HCT116 (cell line): ENCODE measurements around the gene EPPIN. TPM values are rescaled to one million over a fixed set of nuclear protein-coding genes. Genes with fewer than 3 reads are reported as not detected.

Source experiments
- ATAC-seq: fragments of 200-7000 bp; cut with Tn5 transposase; 2 replicates; pipeline ENCODE4 v1.9.1; 2020; ENCODE audit warnings: mild to moderate bottlenecking, moderate library complexity
- BruUV-seq: library from RNA; stranded (reverse); fragments of 400-500 nt; replicated peaks from 2 replicates; lab custom pipeline; 2021; lab: Mats Ljungman, UMichigan
- CTCF ChIA-PET: fragments of 300-600 bp; sonication (Branson Sonifier 250); formaldehyde crosslinking; loops from one replicate; lab custom pipeline; 2021; ENCODE audit warnings: antibody characterized with exemption; lab: Charles Lee
- POLR2A ChIA-PET: fragments of 300-600, 350-600 bp; sonication (Branson Sonifier 250); formaldehyde crosslinking; loops from one replicate; lab custom pipeline; 2021; ENCODE audit warnings: antibody characterized with exemption; lab: Charles Lee
- RAD21 ChIA-PET, 2 experiments: fragments of 300-600 bp; sonication (Branson Sonifier 250); formaldehyde crosslinking; loops; one replicate each; lab custom pipeline; 2023; ENCODE audit warnings: low total read pairs in 2 of 2; ENCODE audit not compliant: uncharacterized antibody in 2 of 2, unreplicated experiment in 2 of 2, low non-redundant PET in 1 of 2; lab: Charles Lee
- DNase-seq: peaks from one replicate; pipeline ENCODE4 v3.0.0-alpha.2; 2010; ENCODE audit warnings: low read depth, low spot score
- H2AFZ ChIP-seq: fragments of 200-600 bp; shearing (Covaris generic), sonication (generic); 2 replicates; pipeline ENCODE4 v1.6.1; 2017; ENCODE audit warnings: low read depth, mixed run types, mixed read lengths, antibody characterized with exemption, low read length; ENCODE audit not compliant: poor library complexity, severe bottlenecking
- H3K27ac ChIP-seq: 2 replicates; pipeline ENCODE4 v1.5.1; 2012; ENCODE audit warnings: low read depth, low read length
- H3K27me3 ChIP-seq: fragments of 200-600 bp; sonication (generic); 2 replicates; pipeline ENCODE4 v1.6.1; 2016; ENCODE audit warnings: mixed run types, low read length, mixed read lengths; ENCODE audit not compliant: insufficient read depth
- H3K36me3 ChIP-seq, 2 experiments: fragments of 200-500 bp in 1 of 2; fragments of 200-600 bp in 1 of 2; sonication (Bioruptor generic) in 1 of 2; sonication (generic) in 1 of 2; 2 replicates each; pipeline versions ENCODE4 v1.5.1 to v1.6.1; 2014 to 2016; ENCODE audit warnings: low read length in 2 of 2, inconsistent platforms in 1 of 2, mixed read lengths in 1 of 2, mixed run types in 1 of 2; ENCODE audit not compliant: insufficient read depth in 2 of 2, control insufficient read depth in 1 of 2
- H3K4me1 ChIP-seq, 2 experiments: fragments of 200-600 bp in 1 of 2; sonication (generic) in 1 of 2; 2 replicates each; pipeline versions ENCODE4 v1.5.1 to v1.6.1; 2012 to 2017; ENCODE audit warnings: low read length in 2 of 2, inconsistent platforms in 1 of 2, mild to moderate bottlenecking in 1 of 2, mixed read lengths in 1 of 2, mixed run types in 1 of 2, moderate library complexity in 1 of 2; ENCODE audit not compliant: insufficient read depth in 2 of 2, control insufficient read depth in 1 of 2
- H3K4me2 ChIP-seq: fragments of 200-600 bp; sonication (generic); 2 replicates; pipeline ENCODE4 v1.6.1; 2017; ENCODE audit warnings: mixed run types, low read length, mixed read lengths
- H3K4me3 ChIP-seq, 2 experiments: fragments of 200-600 bp in 1 of 2; sonication (generic) in 1 of 2; replicated peaks in 1 of 2; 2 replicates each; pipeline ENCODE4 v1.5.1; 2011 to 2016; ENCODE audit warnings: low read length in 2 of 2, control low read depth in 1 of 2, low read depth in 1 of 2, mild to moderate bottlenecking in 1 of 2, mixed read lengths in 1 of 2, mixed run types in 1 of 2
- H3K79me2 ChIP-seq: fragments of 200-600 bp; sonication (generic); 2 replicates; pipeline ENCODE4 v1.6.1; 2017; ENCODE audit warnings: mild to moderate bottlenecking, mixed run types, low read length, moderate library complexity, mixed read lengths; ENCODE audit not compliant: insufficient read depth
- H3K9ac ChIP-seq: fragments of 200-600 bp; sonication (generic); 2 replicates; pipeline ENCODE4 v1.6.1; 2016; ENCODE audit warnings: low read length, mixed read lengths
- H3K9me2 ChIP-seq: fragments of 200-600 bp; sonication (generic), shearing (Covaris generic); 2 replicates; pipeline ENCODE4 v1.6.1; 2017; ENCODE audit warnings: mixed run types, mild to moderate bottlenecking, moderate library complexity; ENCODE audit not compliant: insufficient read depth
- H3K9me3 ChIP-seq, 2 experiments: fragments of 200-500 bp in 1 of 2; fragments of 200-600 bp in 1 of 2; sonication (Bioruptor generic) in 1 of 2; sonication (generic) in 1 of 2; 2 replicates each; pipeline ENCODE4 v1.6.1; 2014 to 2017; ENCODE audit warnings: low read length in 2 of 2, mixed read lengths in 2 of 2, inconsistent platforms in 1 of 2, low read depth in 1 of 2, mild to moderate bottlenecking in 1 of 2, mixed run types in 1 of 2, moderate library complexity in 1 of 2; ENCODE audit not compliant: control insufficient read depth in 1 of 2, insufficient read depth in 1 of 2
- H4K20me1 ChIP-seq: fragments of 200-600 bp; sonication (generic), shearing (Covaris generic); 2 replicates; pipeline ENCODE4 v1.6.1; 2017; ENCODE audit warnings: mixed run types, mild to moderate bottlenecking, moderate library complexity; ENCODE audit not compliant: insufficient read depth
- CBX3 ChIP-seq: IDR thresholded peaks from 2 replicates; pipeline ENCODE4 v1.6.1; 2012; ENCODE audit warnings: low read depth
- EZH2 ChIP-seq: fragments of 200-600 bp; sonication (generic); IDR thresholded peaks from 2 replicates; pipeline ENCODE4 v1.6.1; 2017; ENCODE audit warnings: antibody characterized with exemption, mixed run types
- POLR2A ChIP-seq: IDR thresholded peaks from 2 replicates; pipeline ENCODE4 v1.7.0; 2011; ENCODE audit warnings: borderline replicate concordance; ENCODE audit not compliant: insufficient read depth, insufficient read length; ENCODE audit errors: extremely low read depth
- SIN3A ChIP-seq: IDR thresholded peaks from 2 replicates; pipeline ENCODE4 v1.6.1; 2012; ENCODE audit warnings: low read depth
- YY1 ChIP-seq: IDR thresholded peaks from 2 replicates; pipeline ENCODE4 v1.6.1; 2011; ENCODE audit warnings: low read length, low read depth, moderate library complexity, mild to moderate bottlenecking; ENCODE audit not compliant: insufficient replicate concordance; ENCODE audit errors: extremely low read depth
- ZFX ChIP-seq: fragments of 450-650 bp; IDR thresholded peaks from 2 replicates; pipeline ENCODE4 v1.6.1; 2017
- intact Hi-C: fragments of 100-400 bp; cut with micrococcal nuclease; formaldehyde crosslinking; loops from 2 replicates; pipeline ENCODE4 v1.10.0; 2022
- total RNA-seq: library from RNA; stranded (reverse); gene quantifications from one replicate; pipeline ENCODE4 v1.2.1, GENCODE V29; 2021; ENCODE audit not compliant: unreplicated experiment
- TF ChIP-seq, protein P1 (sequence below): IDR thresholded peaks from 2 replicates; pipeline ENCODE4 v1.6.1; 2012; ENCODE audit warnings: low read depth
- TF ChIP-seq, protein P2 (sequence below): IDR thresholded peaks from 2 replicates; pipeline ENCODE4 v1.6.1; 2012
- TF ChIP-seq, protein P3 (sequence below): IDR thresholded peaks from 2 replicates; pipeline ENCODE4 v1.6.1; 2011; ENCODE audit warnings: mild to moderate bottlenecking, low read length, moderate library complexity; ENCODE audit not compliant: insufficient replicate concordance; ENCODE audit errors: extremely low read depth

Gene EPPIN
- total RNA-seq, 1 experiment from 2014 or later, result not detected

DNA sequence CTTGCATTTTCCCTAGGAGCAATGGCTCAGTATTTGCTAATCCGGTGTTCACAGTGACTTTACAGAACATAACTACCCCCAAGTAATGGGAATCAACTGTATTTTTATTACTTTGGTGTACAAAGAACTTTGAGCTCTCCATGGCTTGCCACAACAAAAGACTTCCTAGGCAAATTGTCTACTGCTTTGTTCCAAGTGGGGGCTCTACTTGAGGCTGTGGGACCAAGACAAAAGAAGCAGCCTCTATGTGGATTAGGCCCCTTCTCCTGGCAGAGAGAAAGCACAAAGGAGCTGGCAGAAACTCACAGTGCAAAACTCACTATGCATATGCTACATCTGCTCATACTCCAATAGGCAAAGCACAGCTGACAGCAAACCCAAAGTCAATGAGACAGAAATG lies 31.0 kb upstream of the EPPIN start:
- no peak overlapping the region for H3K4me2 ChIP-seq
- ChIA-PET RAD21 (no interaction called here), CTCF (no interaction called here), POLR2A (no interaction called here)
- no TSS peak for BruUV-seq
- no peak for ATAC-seq
- TF ChIP-seq SIN3A (no peak), CBX3 (no peak), EZH2 (no peak), ZFX (no peak), POLR2A (no peak), YY1 (no peak)
- TF ChIP-seq, protein P1, sequence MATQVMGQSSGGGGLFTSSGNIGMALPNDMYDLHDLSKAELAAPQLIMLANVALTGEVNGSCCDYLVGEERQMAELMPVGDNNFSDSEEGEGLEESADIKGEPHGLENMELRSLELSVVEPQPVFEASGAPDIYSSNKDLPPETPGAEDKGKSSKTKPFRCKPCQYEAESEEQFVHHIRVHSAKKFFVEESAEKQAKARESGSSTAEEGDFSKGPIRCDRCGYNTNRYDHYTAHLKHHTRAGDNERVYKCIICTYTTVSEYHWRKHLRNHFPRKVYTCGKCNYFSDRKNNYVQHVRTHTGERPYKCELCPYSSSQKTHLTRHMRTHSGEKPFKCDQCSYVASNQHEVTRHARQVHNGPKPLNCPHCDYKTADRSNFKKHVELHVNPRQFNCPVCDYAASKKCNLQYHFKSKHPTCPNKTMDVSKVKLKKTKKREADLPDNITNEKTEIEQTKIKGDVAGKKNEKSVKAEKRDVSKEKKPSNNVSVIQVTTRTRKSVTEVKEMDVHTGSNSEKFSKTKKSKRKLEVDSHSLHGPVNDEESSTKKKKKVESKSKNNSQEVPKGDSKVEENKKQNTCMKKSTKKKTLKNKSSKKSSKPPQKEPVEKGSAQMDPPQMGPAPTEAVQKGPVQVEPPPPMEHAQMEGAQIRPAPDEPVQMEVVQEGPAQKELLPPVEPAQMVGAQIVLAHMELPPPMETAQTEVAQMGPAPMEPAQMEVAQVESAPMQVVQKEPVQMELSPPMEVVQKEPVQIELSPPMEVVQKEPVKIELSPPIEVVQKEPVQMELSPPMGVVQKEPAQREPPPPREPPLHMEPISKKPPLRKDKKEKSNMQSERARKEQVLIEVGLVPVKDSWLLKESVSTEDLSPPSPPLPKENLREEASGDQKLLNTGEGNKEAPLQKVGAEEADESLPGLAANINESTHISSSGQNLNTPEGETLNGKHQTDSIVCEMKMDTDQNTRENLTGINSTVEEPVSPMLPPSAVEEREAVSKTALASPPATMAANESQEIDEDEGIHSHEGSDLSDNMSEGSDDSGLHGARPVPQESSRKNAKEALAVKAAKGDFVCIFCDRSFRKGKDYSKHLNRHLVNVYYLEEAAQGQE, result no peak
- TF ChIP-seq, protein P2, sequence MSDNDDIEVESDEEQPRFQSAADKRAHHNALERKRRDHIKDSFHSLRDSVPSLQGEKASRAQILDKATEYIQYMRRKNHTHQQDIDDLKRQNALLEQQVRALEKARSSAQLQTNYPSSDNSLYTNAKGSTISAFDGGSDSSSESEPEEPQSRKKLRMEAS, result no peak
- TF ChIP-seq, protein P3, sequence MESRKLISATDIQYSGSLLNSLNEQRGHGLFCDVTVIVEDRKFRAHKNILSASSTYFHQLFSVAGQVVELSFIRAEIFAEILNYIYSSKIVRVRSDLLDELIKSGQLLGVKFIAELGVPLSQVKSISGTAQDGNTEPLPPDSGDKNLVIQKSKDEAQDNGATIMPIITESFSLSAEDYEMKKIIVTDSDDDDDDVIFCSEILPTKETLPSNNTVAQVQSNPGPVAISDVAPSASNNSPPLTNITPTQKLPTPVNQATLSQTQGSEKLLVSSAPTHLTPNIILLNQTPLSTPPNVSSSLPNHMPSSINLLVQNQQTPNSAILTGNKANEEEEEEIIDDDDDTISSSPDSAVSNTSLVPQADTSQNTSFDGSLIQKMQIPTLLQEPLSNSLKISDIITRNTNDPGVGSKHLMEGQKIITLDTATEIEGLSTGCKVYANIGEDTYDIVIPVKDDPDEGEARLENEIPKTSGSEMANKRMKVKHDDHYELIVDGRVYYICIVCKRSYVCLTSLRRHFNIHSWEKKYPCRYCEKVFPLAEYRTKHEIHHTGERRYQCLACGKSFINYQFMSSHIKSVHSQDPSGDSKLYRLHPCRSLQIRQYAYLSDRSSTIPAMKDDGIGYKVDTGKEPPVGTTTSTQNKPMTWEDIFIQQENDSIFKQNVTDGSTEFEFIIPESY, result no peak
- no peaks in the 10 kb centered on the region for H3K79me2 ChIP-seq
- no peaks in the 10 kb centered on the region for H3K36me3 ChIP-seq
- H3K4me1 ChIP-seq, result no peaks in the 10 kb centered on the region
- H4K20me1 ChIP-seq, result no peaks in the 10 kb centered on the region
- no peak for DNase-seq
- H2AFZ ChIP-seq, result no peak overlapping the region
- intact Hi-C loops, result no loop called here
- no peak overlapping the region for H3K9ac ChIP-seq
- no peaks in the 10 kb centered on the region for H3K27me3 ChIP-seq
- no peak overlapping the region for H3K4me3 ChIP-seq
- H3K9me2 ChIP-seq, result no peaks in the 10 kb centered on the region
- H3K27ac ChIP-seq, result no peak overlapping the region
- no peaks in the 10 kb centered on the region for H3K9me3 ChIP-seq
